GM21515 (cell line): ENCODE results near the gene TRPM3.

Experiments used
- ATAC-seq: cut with Tn5 transposase; IDR thresholded peaks from one replicate; pipeline ENCODE4 v1.9.1; 2021; ENCODE audit not compliant: unreplicated experiment

The TRPM3 gene

GRCh38 chr9:70950270-70950669 lies 171.2 kb downstream of the TRPM3 start:
- ATAC-seq = no peak

GRCh38 chr9:70949239-70949638 lies 172.2 kb downstream of the TRPM3 start:
- peak; percentile 51 for ATAC-seq

- ATAC-seq = no peak
These were observed 172.7 kb downstream of the TRPM3 start for GRCh38 chr9:70948744-70949143.

DNA sequence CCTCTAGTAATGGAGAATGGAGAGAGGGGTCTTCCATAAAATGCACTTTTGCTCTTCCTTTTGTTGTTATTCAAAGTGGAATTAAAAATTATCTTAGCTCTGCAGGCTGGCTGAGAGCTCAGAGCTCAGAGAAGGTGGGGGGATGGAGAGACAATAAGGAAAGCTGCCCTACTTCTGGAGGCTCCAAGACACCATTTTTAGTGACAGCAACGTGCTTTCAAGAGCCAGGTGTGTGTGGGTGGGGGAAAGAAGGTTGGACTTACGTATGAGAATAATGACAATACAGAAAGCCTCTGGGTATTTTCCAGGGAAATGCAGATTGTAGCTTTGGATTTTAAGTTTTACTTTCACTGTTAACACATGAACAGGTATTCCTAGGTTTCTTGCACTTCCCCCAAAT lies 173.9 kb downstream of the TRPM3 start:
- no peak for ATAC-seq

DNA sequence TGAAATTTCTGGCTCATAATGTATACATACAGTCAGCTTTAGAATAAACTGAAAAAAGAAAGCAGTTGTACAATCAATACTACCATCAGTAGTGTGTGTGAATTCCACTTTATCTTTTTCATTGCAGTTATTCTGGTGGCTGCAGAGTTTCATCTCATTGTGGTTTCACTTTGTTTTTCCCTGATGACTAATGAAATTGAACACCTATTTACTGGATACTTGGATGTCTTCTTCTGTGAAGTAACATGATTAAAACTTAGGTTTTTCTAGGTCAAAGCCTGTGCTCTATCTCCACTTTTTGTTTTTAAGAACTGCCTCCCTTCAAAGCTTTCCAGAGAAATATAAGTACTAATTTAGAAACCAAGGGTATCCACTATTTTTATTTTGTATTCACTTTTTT lies 174.3 kb downstream of the TRPM3 start:
- no peak for ATAC-seq

DNA sequence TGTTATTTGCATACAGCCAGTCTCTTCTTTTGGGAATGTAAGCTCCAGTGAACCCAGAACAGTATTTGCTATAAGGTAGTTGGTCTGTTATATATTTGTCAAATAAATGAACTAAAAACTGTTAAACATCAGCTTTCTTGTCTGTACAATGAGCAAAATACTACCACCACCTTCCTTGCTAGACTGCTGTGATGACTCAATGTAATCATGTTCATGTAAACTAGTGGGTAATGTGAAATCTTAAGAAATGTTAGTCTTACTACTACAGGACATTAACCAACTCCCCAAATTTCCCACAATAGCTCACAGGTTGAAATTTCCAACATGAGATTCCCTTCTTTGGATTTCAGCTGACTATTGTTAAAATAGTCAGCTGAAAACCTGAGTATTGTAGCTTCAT lies 176.1 kb downstream of the TRPM3 start:
- ATAC-seq = no peak

DNA sequence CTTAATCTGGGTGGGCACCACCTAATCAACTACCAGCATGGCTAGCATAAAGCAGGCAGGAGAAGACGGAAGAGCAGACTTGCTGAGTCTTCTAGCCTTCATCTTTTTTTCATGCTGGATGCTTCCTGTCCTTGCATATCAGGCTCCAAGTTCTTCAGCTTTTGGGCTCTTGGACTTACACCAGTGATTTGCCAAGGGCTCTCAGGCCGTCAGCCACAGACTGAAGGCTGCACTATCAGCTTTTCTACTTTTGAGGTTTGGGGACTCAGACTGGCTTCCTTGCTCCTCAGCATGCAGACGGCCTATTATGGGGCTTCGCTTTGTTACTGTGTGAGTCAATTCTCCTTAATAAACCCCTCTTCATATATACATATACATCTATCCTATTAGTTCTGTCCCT lies 180.2 kb downstream of the TRPM3 start:
- ATAC-seq = no peak

GRCh38 chr9:70940605-70941004 lies 180.8 kb downstream of the TRPM3 start:
- no peak for ATAC-seq

- no peak for ATAC-seq
These were observed 184.9 kb downstream of the TRPM3 start for GRCh38 chr9:70936536-70936935.

- no peak for ATAC-seq
These were observed 185.6 kb downstream of the TRPM3 start for GRCh38 chr9:70935856-70936255.

DNA sequence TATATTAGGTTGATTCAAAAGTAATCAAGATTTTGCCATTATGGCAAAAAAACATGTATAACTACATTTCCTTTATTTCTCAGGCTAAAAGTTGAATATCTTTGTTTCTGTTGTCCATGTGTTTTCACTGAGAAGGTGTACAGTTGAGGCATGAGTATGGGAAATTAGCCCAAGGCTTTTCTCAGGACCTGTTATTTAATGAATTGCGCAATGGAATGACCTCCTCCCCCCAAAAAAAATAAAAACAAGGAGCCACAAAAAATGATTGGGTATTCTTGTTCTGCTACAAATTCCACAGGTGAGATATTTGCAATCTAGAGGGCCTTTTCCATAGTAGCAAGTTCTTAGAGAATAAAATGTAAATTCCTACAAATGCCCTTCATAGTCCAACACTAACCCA lies 186.8 kb downstream of the TRPM3 start:
- no peak for ATAC-seq

DNA sequence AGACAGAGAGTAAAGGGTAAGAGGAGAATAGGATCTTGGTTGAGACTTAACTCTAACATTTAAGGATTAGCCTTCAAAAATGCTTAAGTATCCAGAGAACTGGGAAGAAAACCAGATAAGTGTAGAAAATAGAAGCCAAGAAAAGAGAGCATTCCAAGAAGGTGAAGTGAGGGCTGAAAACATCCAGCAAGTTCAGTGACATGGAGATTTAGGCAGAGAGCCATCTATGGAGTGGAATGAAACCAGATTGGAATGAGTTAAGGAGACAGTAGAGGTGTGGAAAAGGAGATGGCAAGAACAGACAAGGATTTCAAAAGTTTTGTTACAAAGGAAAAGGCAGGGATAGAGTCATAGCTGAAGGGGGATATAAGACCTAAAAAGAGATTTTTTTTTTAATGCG lies 188.1 kb downstream of the TRPM3 start:
- no peak for ATAC-seq

DNA sequence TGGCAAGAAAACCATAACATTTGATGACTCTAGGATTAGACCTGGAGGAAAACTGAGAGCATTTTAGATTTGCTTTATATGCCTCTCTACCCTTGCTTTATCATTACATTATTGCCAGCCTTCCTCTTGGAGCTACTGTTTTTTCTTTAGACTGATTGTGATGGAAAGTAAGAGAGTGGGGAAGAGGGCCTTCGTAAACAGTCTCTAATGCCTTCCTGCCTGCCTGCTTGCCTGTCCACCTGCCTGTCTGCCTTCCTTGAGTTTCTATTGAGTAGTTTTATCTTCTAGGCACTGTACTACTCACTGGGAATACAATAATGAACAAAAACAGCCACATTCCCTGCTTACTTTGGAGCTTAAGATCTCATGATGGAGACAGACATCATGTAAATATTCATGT lies 189.3 kb downstream of the TRPM3 start:
- no peak for ATAC-seq

- ATAC-seq = no peak
These were observed 193.9 kb downstream of the TRPM3 start for GRCh38 chr9:70927530-70927929.

GRCh38 chr9:70924895-70925547 lies 196.4 kb downstream of the TRPM3 start:
- peak; percentile 83 for ATAC-seq

GRCh38 chr9:70924380-70924779 lies 197.0 kb downstream of the TRPM3 start:
- ATAC-seq = no peak

- no peak for ATAC-seq
These were observed 197.5 kb downstream of the TRPM3 start for GRCh38 chr9:70923961-70924360.

GRCh38 chr9:70921136-70921535 lies 200.3 kb downstream of the TRPM3 start:
- no peak for ATAC-seq

DNA sequence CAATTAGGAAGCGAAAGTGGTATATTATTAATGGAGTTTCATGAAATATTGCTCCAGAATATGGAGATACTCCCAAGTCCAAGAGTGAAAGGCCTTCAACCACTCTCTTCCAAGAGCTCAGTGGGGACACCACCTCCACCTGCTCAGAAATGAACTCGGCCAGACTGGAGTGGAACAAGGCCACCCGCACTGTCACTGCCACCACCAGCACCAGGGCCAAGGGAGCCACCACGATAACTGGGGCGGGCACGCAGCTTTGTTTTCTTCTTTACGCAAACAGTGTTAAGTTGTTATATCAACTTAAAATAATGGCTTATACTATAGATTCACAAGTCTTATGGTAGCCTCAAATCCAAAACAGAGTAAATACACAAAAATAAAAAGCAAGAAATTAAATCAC lies 204.1 kb downstream of the TRPM3 start:
- ATAC-seq = no peak

- no peak for ATAC-seq
These were observed 209.6 kb downstream of the TRPM3 start for GRCh38 chr9:70911791-70912190.

DNA sequence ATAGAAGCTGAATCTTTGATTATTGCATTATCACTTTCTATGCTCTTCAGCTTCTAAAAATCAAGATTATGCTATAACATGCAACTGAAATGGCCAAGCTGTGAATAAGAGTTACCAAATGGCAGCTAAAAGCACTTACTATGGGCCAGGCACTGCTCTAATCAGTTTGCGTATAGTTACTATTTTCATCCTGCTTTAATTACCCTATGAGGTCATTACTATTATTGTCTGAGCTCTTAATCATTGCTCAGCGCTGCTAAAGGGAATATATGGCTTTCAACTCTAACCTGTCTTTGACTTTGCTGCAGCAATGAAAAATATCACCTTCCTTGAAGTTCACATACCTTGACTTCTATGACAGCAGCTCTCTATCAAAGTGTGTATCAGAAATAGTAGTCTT lies 210.8 kb downstream of the TRPM3 start:
- no peak for ATAC-seq

- no peak for ATAC-seq
These were observed 218.7 kb downstream of the TRPM3 start for GRCh38 chr9:70902692-70903131.

- no peak for ATAC-seq
These were observed 219.2 kb downstream of the TRPM3 start for GRCh38 chr9:70902171-70902570.
